HG03135 (cell line): ENCODE data around the gene RSBN1L.
A peak's percentile ranks its signal among the peaks of the same experiment; 100 is the strongest.
"Not testable (repeated sequence)": the region's sequence is repeated elsewhere in the genome, so short reads cannot be mapped to it uniquely, and the experiment has no call there.

Source experiments
- ATAC-seq: cut with Tn5 transposase; IDR thresholded peaks from one replicate; pipeline ENCODE4 v1.9.1; 2021; ENCODE audit warnings: mild to moderate bottlenecking, moderate library complexity; ENCODE audit not compliant: unreplicated experiment

The RSBN1L gene

DNA sequence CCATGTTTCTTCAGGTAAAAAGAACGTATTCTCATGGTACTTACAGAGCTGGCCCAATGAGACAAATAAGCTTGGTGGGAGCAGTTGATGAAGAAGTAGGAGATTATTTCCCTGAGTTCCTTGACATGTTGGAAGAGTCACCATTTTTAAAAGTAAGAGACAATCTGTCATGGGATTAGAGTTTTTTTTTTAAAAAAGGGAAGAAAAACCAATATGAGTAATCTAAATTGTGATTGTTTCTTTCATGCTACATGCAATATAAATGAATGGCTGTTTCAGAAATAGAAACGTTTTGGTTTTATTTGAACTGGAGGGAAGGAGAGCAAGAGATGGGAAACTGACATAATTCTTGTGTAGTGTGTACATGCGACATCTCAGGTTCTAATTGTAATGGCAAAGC is 69.2 kb downstream of the RSBN1L start:
- no peak for ATAC-seq

DNA sequence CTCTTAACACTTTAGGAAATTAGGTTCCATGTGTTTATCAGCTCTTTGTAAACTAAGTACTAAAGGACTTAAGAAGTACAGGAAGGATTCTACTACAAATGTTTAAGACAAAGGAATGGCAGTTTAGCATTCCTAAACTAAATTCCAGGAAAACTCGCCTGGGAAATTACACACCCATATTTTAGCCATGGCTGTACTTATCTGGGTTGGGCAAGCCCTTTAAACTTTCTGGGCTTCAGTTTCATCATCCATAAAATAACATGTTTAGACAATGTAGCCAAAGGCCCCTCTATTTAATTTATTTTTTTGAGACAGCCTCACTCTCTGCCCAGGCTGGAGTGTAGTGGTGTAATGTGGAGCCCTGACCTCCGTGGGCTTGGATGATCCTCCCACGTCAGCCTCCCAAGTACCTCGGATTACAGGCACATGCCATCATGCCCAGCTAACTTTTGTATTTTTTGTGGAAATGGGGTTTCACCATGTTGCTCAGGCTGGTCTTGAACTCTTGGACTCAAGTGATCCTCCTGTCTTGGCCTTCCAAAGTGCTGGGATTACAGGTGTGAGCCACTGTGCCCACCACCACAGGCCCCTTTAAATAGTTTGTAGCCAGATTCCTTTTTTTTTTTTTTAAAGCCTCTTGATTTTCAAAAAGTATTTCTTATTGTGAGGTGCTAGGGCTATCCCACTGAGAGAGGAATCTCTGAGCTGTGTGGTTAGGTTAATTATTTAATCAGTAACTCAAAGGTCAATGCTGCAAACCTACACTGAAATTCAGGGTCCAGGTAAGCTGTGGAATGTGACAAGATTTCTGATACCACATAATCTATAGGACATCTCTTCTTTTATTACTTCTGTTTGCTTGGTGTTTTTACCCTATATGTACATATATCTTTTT is 69.9 kb downstream of the RSBN1L start:
- no peak for ATAC-seq

DNA sequence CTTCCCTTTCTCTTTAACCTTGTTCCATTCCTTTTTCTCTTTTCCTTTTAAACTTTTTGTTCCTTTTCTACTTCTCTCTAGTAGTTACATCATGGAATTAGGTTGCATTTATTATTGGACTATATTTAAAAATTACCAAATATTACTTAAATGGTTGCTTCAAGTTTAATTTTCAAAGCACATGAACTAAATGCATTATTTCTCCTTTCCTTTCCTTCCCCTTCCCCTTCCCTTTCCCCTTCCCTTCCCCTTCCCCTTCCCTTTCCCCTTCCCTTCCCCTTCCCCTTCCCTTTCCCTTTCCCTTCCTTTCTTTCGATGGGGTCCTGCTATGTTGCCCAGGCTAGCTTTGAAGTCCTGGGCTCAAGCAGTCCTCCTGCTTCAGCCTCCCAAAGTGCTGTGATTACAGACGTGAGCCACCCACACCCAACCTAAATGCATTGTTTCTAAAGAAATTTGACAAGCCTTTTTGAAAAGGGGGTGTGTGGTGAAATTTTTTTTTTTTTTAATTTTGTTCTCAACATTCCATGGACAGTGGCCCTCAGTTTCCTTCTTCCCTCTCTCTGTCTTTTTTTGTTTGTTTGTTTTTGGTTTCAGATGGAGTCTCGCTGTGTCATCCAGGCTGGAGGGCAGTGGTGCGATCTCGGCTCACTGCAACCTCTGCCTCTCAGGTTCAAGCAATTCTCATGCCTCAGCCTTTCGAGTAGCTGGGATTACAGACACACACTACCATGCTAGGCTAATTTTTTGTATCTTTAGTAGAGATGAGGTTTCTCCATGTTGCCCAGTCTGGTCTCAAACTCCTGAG is 70.7 kb downstream of the RSBN1L start:
- no peak for ATAC-seq

DNA sequence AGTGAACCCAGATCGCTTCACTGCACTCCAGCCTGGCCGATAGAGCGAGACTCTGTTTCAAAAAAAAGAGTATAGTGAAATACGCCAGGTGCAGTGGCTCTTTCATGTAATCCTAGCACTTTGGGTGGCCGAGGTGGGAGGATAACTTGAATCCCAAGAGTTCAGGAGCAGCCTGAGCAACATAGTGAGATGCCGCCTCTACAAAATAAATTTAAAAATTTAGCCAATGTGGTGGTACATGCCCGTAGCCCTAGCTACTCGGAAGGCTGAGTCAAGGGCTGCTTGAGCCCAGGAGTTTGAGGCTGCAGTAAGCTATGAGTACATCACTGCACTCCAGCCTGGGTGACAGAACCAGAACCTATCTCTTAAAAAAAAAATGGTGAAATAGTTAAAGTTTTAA is 74.1 kb downstream of the RSBN1L start:
- ATAC-seq, result no peak

DNA sequence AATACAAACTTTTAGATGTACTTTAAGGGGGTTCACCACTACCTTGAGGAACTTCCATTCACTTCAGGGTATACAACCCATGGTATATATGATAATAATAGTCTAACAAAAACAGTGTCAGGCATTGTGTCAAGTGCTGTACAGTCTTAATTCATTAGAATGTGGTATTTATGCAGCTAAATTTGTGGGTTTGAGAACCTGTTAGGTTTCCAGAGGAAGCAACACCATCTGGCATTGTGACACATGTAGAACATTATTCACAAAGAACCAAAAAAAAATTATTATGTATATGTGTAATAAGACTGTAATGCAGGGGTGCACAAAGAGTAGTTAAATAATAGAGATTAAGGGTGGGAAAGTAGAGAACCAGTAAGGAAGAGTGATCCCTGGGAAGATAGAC is 75.6 kb downstream of the RSBN1L start:
- no peak for ATAC-seq

DNA sequence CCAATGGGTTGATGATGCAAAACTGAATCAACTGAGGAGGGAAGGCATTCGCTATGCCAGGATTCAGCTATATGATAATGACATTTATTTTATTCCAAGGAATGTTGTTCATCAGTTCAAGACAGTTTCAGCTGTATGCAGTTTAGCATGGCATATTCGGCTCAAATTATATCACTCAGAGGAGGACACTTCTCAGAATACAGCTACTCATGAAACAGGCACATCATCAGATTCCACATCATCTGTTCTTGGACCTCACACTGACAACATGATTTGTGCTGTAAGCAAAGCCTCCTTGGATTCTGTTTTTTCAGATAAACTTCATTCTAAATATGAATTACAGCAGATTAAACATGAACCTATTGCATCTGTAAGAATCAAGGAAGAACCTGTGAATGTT is 82.3 kb downstream of the RSBN1L start:
- ATAC-seq, result no peak

DNA sequence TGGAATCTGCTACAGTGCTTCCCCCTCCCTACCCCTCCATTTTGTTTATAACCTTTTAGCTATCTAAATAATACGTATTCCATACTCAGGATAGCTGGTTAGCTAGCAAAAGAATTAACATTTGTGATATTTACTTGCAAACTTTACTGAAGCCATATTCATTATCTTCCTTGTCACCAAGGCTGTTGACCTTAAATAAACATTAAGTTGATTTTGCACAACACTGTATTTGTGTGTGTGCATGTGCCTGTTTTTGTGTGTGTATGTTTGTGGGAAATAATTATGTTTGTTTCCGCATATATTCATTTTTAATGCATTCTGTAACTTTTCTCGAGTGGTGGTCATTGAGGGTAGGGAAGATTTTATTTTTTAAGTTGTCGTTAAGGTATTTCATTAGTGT is 86.1 kb downstream of the RSBN1L start:
- ATAC-seq, result no peak

DNA sequence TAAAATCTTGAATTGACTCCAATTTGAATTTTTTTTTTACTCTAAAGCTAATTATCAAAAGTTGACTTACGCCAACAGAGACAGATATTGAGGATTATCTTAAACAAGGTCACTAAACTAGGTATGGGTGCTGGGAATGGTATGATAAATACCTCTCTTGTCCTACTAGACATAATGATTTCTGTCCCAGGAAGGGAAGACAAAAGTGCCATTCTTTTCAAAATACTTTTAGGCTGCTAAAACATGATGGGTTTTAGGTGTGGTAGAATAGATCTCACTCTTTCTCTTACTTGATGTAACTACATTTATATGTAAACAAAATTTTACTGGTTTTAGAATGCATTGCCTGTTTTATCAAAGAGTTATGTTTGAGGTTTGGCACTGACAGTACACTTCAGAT is 86.9 kb downstream of the RSBN1L start:
- ATAC-seq, result no peak

DNA sequence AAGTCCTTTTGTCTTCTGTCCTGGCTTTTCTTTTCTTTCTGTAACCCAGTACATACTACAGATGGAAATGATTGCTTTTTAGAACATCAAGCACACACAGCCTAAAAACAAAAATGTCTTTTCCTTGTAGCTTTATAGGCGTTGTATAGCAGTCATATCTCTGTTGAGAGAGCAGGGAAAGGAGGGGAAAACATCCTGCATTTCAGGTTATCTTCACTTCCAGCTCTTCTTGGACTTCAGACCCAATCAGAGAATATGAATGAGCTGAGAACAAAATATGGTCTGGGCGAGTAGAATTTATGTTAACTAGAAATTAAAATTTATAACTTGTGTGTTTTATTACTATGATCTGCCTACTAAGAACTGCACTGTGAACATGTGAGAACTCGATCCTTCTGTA is 87.3 kb downstream of the RSBN1L start:
- no peak for ATAC-seq

DNA sequence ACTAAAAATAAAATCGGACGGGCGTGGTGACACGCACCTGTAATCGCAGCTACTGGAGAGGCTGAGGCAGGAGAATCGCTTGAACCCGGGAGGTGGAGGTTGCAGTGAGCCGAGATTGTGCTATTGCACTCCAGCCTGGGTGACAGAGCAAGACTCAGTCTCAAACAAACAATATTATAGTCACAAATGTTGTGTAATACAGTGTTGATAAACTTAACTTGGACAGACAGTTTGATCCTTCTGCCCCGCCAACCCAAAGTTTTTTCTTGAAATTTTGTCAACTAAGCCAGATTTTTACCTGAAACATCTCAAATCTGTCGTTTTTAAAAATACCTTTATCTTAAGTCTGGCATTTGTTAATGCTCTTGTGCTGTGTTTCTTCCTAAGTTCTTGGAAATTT is 88.2 kb downstream of the RSBN1L start:
- ATAC-seq, result not testable (repeated sequence)

DNA sequence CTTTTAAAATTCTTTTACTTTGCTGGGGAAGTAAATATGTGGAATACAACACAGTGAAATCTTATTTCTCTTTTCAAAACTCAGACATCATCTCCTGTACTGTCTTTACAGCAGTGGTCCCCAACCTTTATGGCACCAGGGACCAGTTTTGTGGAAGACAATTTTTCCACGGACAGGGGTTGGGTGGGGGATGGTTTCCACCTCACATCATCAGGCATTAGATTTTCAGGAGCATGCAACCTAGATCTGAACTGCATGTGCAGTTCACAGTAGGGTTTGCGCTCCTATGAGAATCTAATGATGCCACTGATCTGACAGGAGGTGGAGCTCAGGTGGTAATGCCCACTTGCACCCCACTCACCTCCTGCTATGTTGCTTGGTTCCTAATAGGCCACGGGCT is 89.8 kb downstream of the RSBN1L start:
- ATAC-seq, result no peak

DNA sequence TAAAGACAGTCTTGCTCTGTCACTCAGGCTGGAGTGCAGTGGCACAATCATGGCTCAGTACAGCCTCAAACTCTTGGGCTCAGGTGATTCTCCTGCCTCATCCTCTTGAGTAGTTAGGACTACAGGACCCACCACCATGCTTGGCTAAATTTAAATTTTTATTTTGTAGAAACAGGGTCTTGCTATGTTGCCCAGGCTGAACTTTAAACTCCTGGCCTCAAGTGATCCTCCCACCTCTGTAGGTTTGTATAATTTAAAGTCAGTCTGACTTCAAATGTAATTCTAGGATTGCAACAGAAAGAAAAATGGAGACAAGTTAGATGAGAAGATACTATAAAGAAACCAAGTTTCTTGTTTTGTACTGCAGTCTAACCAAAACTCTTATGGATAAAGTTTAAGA is 90.5 kb downstream of the RSBN1L start:
- no peak for ATAC-seq

DNA sequence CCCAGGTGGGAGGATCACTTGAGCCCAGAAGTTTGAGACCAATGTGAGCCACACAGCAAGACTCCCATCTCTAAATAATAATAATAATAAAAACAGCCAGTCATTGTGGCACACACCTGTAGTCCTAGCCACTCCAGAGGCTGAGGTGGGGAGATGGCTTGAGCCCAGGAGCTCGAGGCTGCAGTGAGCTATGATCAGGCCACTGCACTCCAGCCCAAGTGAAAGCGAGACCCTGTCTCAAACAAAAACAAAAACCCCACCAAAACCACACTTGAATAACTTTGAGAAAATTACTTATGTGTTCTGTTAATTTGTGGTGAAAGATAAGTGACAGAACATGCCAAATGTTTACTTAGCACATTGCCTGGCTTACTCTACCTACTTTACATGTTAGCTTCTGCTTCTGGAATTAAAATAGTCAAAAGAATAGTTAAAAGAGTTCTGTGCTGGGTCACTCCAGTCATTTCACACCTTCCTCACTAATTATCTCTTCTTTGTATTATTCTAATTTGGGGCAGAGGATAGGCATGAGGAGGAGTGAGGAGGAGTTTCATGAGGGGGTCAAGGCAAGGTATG is 92.2 kb downstream of the RSBN1L start:
- ATAC-seq, result no peak

DNA sequence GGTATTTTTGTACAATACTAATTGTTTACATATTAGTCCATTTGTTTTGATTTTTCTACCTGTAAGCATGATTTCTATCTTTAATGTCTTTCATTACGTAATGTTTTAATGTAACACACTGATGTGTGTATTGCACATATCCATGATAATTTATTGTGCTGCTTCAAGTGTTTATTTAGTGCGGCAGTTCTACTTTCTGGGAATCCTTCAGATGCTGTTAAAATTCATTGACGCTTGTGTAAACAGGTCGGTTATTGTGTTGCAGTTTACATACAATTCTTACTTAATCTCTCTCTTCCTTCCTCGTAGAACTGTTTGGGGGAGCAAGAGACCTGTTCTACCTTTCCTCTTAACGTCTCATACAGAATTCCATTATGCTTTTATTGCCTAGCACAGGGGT is 95.1 kb downstream of the RSBN1L start:
- ATAC-seq, result no peak

DNA sequence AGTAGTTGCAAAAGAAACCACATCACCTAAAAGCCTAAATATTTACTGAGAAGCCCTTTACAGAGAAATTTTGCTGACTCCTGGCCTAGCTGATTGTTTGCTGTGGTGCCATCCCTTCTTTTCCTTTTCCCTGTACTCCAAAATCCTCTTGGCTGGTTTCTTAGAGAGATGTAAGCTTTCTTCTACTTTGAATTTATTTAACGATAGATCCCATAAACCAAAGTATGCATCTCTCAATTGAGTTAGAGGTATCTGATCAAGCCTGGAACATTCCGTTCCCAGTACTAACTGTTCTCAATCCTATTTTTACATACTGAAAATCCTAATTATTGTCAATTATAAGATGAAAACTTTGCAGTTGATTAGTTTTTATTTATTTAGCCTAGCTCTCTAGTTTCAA is 95.7 kb downstream of the RSBN1L start:
- no peak for ATAC-seq

DNA sequence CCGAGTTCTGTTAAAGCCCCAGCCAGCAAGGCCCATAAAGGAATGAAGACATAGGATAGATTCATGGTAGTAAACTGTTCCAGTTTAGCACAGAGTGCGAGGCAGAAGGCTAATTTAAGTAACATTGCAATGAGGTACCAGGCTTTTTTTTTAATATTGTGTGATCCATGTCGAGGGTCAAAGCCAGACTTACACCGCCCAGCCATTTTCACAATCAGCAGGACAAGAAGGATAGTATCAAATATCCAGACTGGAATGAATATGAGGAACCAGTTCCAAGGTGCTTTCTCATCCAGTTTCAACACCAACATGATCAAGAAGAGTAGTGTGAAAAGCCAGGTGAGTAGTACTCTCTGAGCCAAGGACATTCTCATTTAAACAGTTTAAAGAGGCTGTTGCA is 97.7 kb downstream of the RSBN1L start:
- ATAC-seq, result no peak

DNA sequence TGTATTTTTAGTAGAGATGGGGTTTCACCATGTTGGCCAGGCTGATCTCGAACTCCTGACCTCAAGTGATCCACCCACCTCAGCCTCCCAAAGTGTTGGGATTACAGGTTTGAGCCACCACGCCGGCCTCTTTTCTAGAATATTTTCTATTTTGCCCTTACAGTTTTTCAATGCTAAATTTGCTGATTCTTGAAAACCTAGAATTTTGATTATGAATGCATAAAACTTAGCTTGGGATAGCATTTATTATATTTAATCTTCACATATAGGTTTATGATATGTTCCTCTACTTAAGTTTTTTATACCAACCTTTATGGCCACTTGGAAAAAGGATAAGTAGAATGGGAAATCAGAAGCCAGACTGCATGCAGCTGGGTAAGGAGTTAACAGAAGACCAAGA is 99.8 kb downstream of the RSBN1L start:
- no peak for ATAC-seq

DNA sequence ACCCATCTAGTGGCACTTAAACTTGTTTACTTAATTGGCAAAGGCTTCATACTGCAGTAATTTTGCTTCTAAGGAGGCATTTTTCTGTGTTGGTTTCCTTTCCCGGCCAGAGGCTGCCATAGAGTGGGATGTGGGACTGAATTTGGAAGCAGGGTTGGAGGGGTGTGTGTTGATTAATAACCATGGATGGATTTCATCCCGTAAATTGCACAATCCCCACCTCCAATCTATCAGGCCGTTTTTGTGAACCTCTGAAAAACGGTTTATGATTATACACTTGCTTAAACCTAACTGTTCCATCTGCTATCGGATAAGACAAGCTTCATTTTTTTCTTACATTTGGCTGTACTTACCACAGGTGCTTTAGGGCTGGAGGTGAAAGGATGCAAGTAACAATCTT is 100.7 kb downstream of the RSBN1L start:
- ATAC-seq, result no peak

DNA sequence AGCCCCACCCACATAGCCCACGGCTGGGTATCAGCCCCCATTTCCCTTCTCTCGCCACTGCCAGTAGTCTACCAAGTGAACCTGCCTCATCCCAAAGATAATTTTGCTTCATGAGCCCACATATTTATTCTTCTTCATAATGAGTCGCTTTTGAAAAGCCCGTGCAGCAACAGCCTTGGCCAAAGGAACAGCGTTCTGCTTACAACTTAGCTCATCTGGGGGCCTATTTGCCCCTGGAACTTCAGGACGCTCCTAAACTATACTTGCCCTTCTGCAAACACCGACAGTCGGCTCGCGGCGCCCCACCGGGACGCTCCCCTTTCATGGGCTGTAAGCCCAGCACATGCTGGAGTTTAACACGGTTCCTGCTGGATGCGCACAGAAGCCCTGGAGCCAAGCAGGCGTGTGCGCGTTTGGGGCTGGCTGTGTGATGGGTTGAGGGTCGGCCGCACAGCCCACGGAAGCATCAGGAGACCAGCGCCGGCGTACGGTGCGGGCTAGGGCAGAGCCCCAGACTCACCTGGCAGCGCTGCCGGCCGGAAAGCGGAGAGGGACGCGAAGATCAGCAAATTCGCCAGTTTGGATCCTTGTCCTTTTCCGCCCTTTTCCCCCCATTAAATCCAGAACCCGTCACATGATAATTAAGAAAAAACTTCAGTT is 101.6 kb downstream of the RSBN1L start:
- ATAC-seq, result peak; percentile 34

DNA sequence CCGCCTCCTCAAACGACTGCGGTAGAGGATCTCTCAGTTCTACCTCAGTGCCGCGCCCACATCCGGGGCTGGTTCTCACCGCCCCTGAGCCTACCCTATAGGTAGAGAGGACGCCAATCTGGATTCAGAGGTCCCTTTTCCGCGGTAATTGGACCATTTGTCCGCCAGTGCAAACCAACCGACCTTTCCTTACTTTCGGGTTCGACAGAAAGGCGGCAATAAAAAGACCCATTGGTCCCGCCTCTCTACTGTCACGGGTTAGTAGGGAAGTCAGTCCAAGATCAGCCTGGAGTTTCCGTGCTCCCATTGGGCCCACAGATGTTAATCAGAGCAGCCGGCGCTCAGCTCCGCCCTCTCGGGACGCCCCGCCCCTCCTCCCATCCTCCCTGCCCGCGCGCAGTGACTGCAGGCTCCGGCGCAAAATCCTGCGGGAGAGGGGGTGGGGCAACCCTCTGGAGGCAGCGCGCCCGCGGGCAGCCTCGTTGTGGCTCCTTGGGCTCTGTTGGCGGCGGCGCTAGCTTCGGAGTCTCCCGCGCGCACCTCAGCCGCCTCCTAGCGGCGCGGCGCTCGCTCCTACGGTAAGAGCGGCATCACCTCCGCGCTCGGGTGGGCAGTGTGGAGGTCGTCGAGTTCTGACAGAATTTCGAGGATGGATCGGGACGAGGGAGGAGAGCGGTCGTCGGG is 102.3 kb downstream of the RSBN1L start, which contains the start of the genes PHTF2 and TMEM60:
TSS of gene PHTF2 (plus strand) at position 380 of the 684 bp plus-strand sequence.
TSS of gene TMEM60 (minus strand) at position 41 of the 684 bp plus-strand sequence. CDS start 4,061 bp downstream, outside the sequence.
- peak; percentile 92 for ATAC-seq
